Lung (tissue), 12 donors: ENCODE data around the gene IFT43. TPM values are rescaled to one million over a fixed set of nuclear protein-coding genes. Genes with fewer than 3 reads are reported as not detected.
A peak's percentile ranks its signal among the peaks of the same experiment; 100 is the strongest.

Experiments used
- ATAC-seq: fragments of 200-7000 bp; cut with Tn5 transposase; one replicate; pipeline ENCODE4 v1.9.1; 2020; ENCODE audit warnings: moderate number of reproducible peaks; ENCODE audit not compliant: insufficient read depth, low FRiP score
- DNase-seq, 3 donors: peaks; one replicate each; pipeline ENCODE4 v3.0.0-alpha.2; 2013 to 2017
- H3K27ac ChIP-seq, 2 donors: one replicate each; pipeline ENCODE4 v1.5.1; 2013; ENCODE audit warnings: mild to moderate bottlenecking in 2 of 2, moderate library complexity in 2 of 2, control low read depth in 1 of 2, inconsistent platforms in 1 of 2, low read depth in 1 of 2, low read length in 1 of 2
- H3K27me3 ChIP-seq, 3 donors: one replicate each; pipeline ENCODE4 v1.5.1; 2013; ENCODE audit warnings: low read length in 2 of 3; ENCODE audit not compliant: control insufficient read depth in 3 of 3, insufficient read depth in 3 of 3
- H3K36me3 ChIP-seq, 4 donors: one replicate each; pipeline ENCODE4 v1.5.1; 2013; ENCODE audit warnings: low read length in 4 of 4, mild to moderate bottlenecking in 1 of 4, moderate library complexity in 1 of 4; ENCODE audit not compliant: control insufficient read depth in 4 of 4, insufficient read depth in 4 of 4
- H3K4me1 ChIP-seq, 5 donors: one replicate each; pipeline ENCODE4 v1.5.1; 2013; ENCODE audit warnings: low read length in 5 of 5, mild to moderate bottlenecking in 2 of 5, moderate library complexity in 1 of 5; ENCODE audit not compliant: control insufficient read depth in 5 of 5, insufficient read depth in 5 of 5
- H3K4me3 ChIP-seq: one replicate; pipeline ENCODE4 v1.5.1; 2013; ENCODE audit warnings: mild to moderate bottlenecking, control low read depth, moderate library complexity
- H3K9ac ChIP-seq, 2 donors: one replicate each; pipeline ENCODE4 v1.5.1; 2013; ENCODE audit warnings: low read length in 2 of 2, control low read depth in 1 of 2; ENCODE audit not compliant: insufficient read depth in 1 of 2
- H3K9me3 ChIP-seq, 4 donors: one replicate each; pipeline ENCODE4 v1.5.1; 2013; ENCODE audit warnings: low read length in 3 of 4, mild to moderate bottlenecking in 1 of 4, moderate library complexity in 1 of 4; ENCODE audit not compliant: control insufficient read depth in 4 of 4, insufficient read depth in 3 of 4
- CTCF ChIP-seq: IDR thresholded peaks from 2 replicates; pipeline ENCODE4 v1.5.1; 2012; ENCODE audit warnings: mild to moderate bottlenecking; ENCODE audit errors: control extremely low read depth, extremely low read depth
- WGBS, 2 donors: extraction: QIAGEN DNeasy Blood & Tissue Kit; methylation state at CpG; one replicate each; pipeline ENCODE4 v1.1.7; 2013; 5-methylcytosine and 5-hydroxymethylcytosine counted together
- polyA plus RNA-seq, 2 donors: library from polyadenylated mRNA; stranded (reverse); fragments of 200-250 nt; gene quantifications; one replicate each; pipeline ENCODE4 v1.2.1, GENCODE V29; 2013
- total RNA-seq, 2 donors: library from RNA; depleted of rRNA in 1 of 2; stranded (reverse); fragments of >200 nt in 1 of 2; gene quantifications; one replicate each; pipeline ENCODE4 v1.2.1, GENCODE V29; 2014 to 2021
- donor health status: control.
- donor health status: control.
- donor health status: Bipolar disorder and iron deficiency.
- donor health status: healthy.
- donor health status: DM: yes; HTN: yes; CAD: no.

IFT43 gene
- total and polyA plus RNA-seq, 4 donors = 35.4 to 51.6 (median 40.4) TPM

DNA sequence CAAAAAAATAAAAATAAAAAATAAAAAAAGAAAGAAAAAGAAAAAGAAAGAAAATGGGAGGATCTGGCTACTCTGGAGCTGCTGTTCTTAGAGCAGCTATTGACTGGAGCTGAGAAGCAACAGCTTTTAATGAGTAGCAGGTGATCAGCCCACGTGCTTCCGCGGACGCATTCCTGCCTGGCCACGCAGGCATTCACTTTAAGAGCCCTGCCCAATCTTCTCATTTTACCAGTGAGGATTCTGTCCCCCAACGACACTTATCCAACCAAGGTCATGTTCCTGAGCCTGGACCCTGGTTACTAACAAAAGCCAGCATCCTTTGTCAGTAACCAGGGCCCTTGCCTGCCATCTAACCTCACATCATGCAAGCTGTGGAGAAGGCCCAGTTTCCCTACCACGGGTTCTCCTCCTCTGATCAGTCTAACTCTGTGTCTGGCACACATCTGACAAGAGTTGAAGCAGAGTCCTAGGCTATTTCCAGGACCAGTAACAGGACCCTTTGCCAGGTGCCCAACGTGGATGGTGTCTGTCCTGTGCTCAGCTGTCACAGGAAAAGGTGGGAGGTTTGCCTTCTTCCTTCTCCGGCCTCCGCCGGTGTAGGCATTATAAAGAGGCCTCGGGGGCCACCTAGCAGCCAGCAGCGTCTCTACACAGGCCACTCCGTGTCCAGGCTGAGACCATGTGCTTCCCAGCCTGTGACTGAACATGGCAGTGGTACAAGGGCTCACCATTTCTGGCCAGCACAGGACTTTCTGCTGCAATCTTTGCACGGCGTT is 105.2 kb downstream of the IFT43 start:
- Histone ChIP-seq H3K4me3 (no peak overlapping the region), H3K27ac (no peak overlapping the region), H3K4me1 (peaks cover 0 to 48% (median 11%) of the 10 kb centered on the region in 5 donors), H3K36me3 (no peaks in the 10 kb centered on the region), H3K9me3 (no peaks in the 10 kb centered on the region), H3K9ac (no peak overlapping the region), H3K27me3 (no peaks in the 10 kb centered on the region)
- TF ChIP-seq CTCF = no peak
- DNase-seq = peak; percentile 38 to 60 (median 43)
- ATAC-seq = no peak
- WGBS, 2 donors = 64 to 67% methylated on average over 16 of the region's 16 CpGs

- ATAC-seq = no peak
- DNase-seq = no peak
- Histone ChIP-seq H3K4me1 (peaks cover 0 to 29% (median 7%) of the 10 kb centered on the region in 5 donors), H3K4me3 (no peak overlapping the region), H3K36me3 (no peaks in the 10 kb centered on the region), H3K9me3 (no peaks in the 10 kb centered on the region), H3K27ac (no peak overlapping the region), H3K27me3 (no peaks in the 10 kb centered on the region), H3K9ac (no peak overlapping the region)
- 84 to 85% methylated on average over 2 of the region's 2 CpGs for WGBS, 2 donors
- no peak for TF ChIP-seq CTCF
Measured at GRCh38 chr14:76093077-76093476, 107.5 kb downstream of the IFT43 start.

DNA sequence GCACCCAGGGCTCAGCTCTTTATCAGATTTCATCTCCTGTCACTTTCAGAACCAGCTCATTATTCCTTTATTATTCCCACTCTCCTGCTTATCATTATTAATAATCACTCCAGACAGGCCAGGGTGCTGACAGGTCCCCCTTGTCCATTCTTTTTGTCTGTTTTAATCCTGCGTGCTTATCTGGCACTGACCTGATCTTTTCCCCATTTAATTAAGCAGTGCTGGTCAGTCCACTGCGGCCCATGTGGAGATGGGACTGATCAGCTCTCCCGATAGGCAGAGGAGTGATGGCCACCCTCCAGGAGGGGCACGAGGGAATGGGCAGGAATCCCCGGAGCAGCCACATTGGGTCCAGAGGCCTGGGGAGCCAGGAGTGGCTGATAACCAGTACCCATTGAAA is 110.7 kb downstream of the IFT43 start:
- Histone ChIP-seq H3K4me3 (no peak overlapping the region), H3K36me3 (no peaks in the 10 kb centered on the region), H3K9me3 (no peaks in the 10 kb centered on the region), H3K27me3 (no peaks in the 10 kb centered on the region), H3K27ac (no peak overlapping the region), H3K9ac (no peak overlapping the region), H3K4me1 (peaks cover 0 to 17% (median 5%) of the 10 kb centered on the region in 5 donors)
- 87 to 91% methylated on average over 5 of the region's 5 CpGs for WGBS, 2 donors
- no peak for ATAC-seq
- TF ChIP-seq CTCF = no peak
- DNase-seq = no peak
